HG02623 (cell line): ENCODE data around the gene REC114.
"Not testable (repeated sequence)": the region's sequence is repeated elsewhere in the genome, so short reads cannot be mapped to it uniquely, and the experiment has no call there.

Experiments used
- ATAC-seq: cut with Tn5 transposase; IDR thresholded peaks from one replicate; pipeline ENCODE4 v1.9.1; 2021; ENCODE audit warnings: moderate library complexity; ENCODE audit not compliant: unreplicated experiment

The REC114 gene

GRCh38 chr15:73522011-73522410 lies 79.0 kb downstream of the REC114 start:
- no peak for ATAC-seq

DNA sequence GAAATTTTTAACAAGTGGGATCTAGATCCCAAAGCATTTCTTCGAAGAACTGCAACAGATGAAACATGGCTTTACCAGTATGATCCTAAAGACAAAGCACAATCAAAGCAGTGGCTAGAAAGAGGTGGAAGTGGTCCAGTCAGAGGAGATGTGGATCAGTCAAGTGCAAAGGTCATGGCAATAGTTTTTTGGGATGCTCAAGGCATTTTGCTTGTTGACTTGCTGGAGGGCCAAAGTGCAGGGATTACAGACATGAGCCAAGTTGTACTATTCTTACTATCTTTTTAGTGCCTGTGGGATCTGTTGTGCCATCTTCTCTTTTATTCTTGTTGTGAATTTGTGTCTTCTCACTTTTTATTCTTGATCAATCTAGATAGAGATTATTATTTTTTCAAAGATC lies 82.0 kb downstream of the REC114 start:
- ATAC-seq = no peak

DNA sequence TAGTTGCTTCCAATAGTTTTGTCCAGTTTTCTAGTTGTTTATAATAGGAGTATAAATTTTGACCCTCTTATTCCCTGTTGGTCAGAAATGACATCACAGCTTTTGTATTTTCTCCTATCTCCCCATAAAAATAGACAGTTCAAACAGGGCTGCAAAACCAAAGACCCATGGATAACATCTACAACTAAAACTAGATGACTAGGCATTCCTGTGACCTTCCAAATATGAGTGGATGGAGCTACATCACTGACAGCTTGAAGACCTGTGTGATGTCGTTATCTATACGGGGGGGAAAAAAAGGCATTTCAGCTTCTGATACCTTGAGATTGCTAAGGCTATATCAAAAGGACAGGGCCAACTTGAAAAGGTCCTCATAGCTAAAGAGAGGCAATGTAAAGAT lies 84.6 kb downstream of the REC114 start:
- ATAC-seq = no peak

GRCh38 chr15:73530649-73531048 lies 87.7 kb downstream of the REC114 start:
- ATAC-seq = no peak

- ATAC-seq = no peak
These were observed 95.2 kb downstream of the REC114 start for GRCh38 chr15:73538123-73538522.

GRCh38 chr15:73538563-73539211 lies 95.7 kb downstream of the REC114 start:
- ATAC-seq = no peak

DNA sequence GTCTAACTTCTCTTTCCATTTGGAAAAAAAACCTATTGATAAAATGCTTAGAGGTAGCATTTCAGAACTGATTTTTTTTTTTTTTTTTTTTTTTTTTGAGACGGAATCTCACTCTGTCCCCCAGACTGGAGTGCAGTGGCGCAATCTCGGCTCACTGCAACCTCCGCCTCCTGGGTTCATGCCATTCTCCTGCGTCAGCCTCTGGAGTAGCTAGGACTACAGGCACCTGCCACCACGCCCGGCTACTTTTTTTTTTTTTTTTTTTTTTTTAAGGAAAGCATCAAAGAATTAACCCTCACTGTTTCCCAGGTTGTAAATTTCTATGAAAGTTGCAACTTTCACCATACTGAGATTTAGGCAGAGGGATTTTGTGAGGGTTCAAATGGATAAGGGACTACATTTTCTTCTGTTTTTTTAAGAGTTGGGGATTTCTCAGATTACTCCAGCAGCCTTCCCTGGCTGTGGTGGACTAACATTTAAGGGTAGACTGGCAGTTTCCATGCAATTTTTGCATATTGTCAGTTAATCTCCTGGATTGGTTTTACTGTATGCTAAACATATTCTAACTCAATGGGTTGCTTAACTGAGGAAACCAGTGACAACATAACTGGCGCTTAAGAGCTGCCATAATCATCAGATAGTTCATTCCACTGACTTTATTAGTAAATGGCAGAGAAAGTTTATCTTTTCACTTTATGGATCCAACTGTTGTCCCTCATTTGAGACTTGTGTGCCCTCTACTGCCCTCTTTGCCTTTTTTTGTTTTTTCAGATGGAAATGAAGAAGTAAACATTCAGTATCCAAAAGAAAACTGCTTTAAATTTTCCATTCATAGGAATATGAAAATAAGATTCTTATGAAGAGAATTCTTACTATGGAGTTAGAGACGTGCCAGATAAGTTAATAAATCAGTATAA lies 96.5 kb downstream of the REC114 start:
- no peak for ATAC-seq

DNA sequence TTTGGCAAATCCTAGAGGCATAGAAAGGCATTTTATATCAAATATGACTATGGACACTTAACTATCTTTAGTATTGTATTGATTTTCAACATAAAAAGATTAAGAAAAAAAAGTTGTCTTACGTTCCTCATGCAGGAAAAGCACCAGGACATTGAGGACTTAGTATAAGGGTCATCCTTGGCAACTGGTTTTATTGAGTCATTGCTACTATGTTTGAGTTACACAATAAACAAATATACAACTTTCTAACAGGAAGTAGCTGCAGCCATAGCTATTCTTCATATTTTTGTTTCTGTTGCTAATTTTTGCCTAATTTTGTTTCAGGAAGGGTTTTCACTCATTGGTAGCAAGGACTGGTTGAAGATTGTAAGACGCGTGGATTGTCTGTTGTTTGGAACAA lies 97.2 kb downstream of the REC114 start:
- no peak for ATAC-seq

GRCh38 chr15:73541479-73541878 lies 98.5 kb downstream of the REC114 start:
- no peak for ATAC-seq

GRCh38 chr15:73548925-73549324 lies 106.0 kb downstream of the REC114 start:
- ATAC-seq = not testable (repeated sequence)

- no peak for ATAC-seq
These were observed 107.2 kb downstream of the REC114 start for GRCh38 chr15:73550190-73550589.

- no peak for ATAC-seq
These were observed 112.1 kb downstream of the REC114 start for GRCh38 chr15:73555080-73555479.

DNA sequence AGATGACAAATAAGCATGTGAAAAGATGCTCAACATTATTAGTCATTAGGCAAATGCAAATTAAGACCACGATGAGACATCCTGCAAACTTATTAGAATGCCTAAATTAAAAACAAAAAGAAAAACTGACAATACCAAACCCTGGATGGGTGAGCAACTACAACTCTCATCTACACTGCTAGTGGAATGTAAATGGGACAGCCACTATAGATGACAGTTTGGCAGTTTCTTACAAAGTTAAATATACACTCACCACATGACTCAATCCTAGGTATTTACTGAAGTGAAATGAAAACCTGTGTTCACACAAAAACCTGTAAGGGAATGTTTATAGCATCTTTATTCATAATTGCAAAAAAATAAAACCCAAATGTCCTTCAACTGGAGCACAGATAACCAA lies 115.6 kb downstream of the REC114 start:
- no peak for ATAC-seq

DNA sequence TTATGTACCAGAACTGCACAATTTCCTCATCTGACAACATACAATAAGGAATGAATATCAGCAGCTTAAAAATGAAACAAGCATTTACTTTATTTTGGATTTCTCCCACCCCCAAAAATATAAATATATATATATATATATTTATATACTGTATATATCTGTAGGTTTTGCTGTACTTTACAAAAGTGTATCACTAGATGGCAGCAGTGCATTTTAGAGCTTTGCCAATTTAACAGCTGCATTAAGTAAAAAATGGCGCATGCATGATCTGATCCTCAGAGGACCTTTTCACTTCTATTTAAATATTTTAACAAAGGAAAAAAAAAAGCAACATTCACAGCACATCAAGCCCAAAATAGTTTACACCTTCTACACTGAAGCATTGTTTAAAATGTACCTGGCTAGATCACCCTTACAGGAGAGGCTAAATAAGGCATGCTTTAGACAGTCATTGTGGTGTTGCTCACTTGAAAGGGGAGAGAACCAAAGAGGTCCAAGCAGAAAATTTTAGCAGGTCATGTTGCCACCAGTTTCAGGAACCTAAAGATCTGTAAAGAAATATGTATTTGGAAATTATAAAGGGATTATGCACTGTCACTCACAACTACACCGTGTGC lies 117.6 kb downstream of the REC114 start:
- ATAC-seq = no peak

- no peak for ATAC-seq
These were observed 121.3 kb downstream of the REC114 start for GRCh38 chr15:73564255-73564654.

GRCh38 chr15:73567020-73567419 lies 124.1 kb downstream of the REC114 start:
- ATAC-seq = no peak

DNA sequence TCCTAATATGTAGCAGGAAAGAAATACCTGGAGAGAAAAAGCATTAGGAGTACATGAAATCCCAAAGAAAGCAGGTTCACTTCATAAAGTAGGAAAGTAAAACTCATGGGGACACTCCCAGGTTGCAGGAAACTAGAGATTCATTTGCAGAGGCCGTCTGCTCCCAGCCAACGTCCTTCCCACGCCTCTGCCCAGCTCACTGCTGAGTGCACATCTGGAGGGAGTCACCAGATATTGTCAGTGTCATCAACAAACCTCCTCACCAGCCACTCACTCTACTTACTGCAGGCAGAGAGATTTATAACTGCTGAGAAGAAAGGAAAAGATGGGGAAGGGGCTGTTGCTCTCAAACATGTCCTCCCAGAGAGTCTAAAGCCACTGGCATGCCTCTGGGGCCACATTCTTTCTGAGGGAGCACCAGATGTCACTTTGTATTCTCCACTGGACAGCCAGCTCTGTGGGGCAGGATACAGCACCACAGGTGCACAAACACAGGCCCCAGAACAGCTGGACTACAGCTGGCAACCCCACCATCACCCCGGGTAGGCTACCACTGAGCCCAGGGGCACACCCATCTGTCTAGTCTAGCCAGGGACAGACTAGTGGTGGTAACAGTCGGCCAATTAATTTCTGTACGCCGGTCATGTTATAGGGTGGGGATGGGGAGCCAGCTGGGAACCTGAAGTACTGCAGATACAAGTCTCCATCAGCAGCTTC lies 125.8 kb downstream of the REC114 start:
- ATAC-seq = no peak

DNA sequence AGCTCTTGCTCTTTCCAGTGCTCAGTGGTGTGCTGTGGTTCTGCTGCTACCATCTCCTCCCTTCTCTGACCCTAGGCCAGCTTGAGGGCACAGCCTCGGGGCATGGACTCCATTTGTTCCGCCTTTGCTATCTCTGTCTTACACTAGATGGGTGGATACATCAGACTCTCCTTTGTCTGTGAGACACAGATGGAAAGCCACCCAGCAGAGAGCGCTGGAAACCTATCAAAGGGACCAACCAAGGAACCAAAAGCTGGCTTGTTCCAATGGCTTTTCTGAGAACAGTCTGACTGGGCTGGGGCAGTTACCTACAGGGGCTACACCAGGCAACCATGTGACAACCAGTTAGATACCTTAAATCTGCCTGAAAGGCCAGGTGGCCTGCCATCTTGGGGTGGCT lies 126.4 kb downstream of the REC114 start:
- no peak for ATAC-seq

GRCh38 chr15:73570355-73571032 lies 127.5 kb downstream of the REC114 start:
- ATAC-seq = no peak

GRCh38 chr15:73571346-73571745 lies 128.4 kb downstream of the REC114 start:
- ATAC-seq = no peak

DNA sequence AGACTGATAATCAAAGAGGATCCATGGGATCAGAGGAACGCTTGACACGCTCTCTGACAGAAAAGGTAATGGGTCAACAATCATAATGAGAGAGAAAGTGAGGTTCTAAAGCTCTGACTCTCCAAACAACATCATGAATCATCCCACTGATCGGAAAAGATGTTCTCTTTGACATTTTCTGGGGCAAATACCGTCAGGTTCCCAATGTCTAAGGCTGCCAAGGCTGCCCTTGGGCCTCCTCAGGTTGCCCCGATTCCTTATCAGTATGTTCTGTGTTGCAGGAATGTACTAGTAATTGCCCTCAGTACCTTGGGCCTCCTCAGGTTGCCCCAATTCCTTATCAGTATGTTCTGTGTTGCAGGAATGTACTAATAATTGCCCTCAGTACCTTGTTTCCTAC lies 129.3 kb downstream of the REC114 start:
- no peak for ATAC-seq
